GM23338 (cell line): ENCODE data around the gene HDAC9.

Experiments used
- NANOG ChIP-seq: IDR thresholded peaks from 2 replicates; pipeline ENCODE4 v1.6.1; 2016; ENCODE audit warnings: antibody characterized with exemption, borderline replicate concordance
- TF ChIP-seq, protein P1 (sequence below), 2 experiments: fragments of 200-600 bp in 1 of 2; sonication (generic) in 1 of 2; conservative IDR thresholded peaks; 2 replicates each; pipeline versions ENCODE4 v1.5.1 to v1.6.1; 2016 to 2017; ENCODE audit warnings: antibody characterized with exemption in 2 of 2, low read depth in 2 of 2, mild to moderate bottlenecking in 2 of 2, moderate library complexity in 1 of 2

DNA sequence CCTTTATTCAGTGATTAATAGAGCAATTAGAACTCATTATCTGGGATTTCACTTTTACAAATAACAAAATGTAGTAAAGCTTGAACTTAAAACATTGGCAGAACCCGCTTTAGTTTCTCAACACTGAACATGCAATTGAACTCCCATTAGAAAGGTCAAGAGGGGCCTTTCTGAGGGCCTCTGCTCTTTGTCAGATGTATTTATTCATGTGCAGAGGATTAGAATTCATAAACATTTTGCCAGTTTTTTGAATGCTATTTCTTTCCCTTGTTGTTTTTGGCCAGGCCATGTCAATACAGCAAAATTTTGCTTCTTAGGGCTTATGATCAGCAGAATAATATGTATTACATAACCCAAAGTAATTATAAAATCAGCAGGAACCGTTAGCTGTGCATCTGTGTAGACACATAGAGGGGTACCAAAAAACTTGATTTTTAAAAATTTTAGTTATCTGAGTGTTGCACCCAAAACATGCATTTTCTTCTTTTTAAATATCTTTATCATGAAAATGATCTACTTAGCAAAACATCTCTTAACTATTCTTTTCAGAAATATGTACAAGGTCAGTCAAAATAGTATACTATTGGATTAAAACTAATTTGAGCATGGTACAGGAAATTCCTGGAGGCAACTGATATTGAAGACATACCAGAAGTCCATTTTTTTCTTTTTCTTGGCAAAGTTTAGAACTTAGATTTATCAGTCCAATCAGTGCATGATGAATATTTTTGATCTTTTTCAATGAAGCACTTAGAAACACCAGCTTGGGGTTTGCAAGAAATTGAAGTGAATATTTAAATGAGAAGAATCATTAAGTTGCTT is 444.4 kb downstream of the HDAC9 start:
- TF ChIP-seq, protein P1, sequence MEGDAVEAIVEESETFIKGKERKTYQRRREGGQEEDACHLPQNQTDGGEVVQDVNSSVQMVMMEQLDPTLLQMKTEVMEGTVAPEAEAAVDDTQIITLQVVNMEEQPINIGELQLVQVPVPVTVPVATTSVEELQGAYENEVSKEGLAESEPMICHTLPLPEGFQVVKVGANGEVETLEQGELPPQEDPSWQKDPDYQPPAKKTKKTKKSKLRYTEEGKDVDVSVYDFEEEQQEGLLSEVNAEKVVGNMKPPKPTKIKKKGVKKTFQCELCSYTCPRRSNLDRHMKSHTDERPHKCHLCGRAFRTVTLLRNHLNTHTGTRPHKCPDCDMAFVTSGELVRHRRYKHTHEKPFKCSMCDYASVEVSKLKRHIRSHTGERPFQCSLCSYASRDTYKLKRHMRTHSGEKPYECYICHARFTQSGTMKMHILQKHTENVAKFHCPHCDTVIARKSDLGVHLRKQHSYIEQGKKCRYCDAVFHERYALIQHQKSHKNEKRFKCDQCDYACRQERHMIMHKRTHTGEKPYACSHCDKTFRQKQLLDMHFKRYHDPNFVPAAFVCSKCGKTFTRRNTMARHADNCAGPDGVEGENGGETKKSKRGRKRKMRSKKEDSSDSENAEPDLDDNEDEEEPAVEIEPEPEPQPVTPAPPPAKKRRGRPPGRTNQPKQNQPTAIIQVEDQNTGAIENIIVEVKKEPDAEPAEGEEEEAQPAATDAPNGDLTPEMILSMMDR (conservative IDR thresholded peaks at IDR 0.05; ENCODE audit: low read depth in 2 of 2), result no peak
- no peak for TF ChIP-seq NANOG
